ENCODE data around the gene SMC5. TPM values are rescaled to one million over a fixed set of nuclear protein-coding genes. Genes with fewer than 3 reads are reported as not detected.

Gene SMC5
- total and polyA plus RNA-seq, 2 donors (not counting 1 experiment from before 2014, with no cell fraction given), result 8.9 to 82.1 TPM

DNA sequence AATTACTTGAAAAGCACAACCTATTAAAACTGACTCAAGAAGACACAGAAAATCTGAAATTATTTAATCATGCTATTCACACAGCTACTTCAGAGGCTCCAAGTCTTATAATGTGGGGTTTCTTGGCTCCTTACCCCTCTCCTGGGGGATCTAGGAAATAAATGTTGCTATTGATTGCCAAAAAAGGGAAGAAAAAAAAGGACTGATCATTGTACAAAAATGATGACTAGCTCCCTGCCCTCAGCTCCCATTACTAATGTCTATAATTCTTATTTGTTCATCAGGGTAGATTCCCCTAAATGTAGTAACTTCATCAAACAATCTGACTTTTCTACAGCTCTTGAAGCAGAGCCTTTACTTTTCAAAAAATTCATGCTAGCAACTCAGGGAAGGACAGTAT is 3.3 kb upstream of the SMC5 start:
- H4K20me1 ChIP-seq (ENCODE audit: control insufficient read depth, insufficient read depth, low read length, poor library complexity, severe bottlenecking), result peaks cover 10% of the 10 kb centered on the region
- ChIA-PET CTCF (interaction anchor here (0.6 kb wide), 1 partner anchor 135 kb away, joined by 3 read pairs; no protein-coding TSS in a partner anchor), POLR2A (no interaction called here)
- no peak overlapping the region for H3K4me3 ChIP-seq (ENCODE audit: control extremely low read depth in 1 of 5, extremely low read depth in 1 of 5, insufficient read depth in 1 of 5, low read depth in 2 of 5, low read length in 4 of 5)
- no peak for ATAC-seq (ENCODE audit: low read depth)
- H3K4me1 ChIP-seq (ENCODE audit: control insufficient read depth in 2 of 2, insufficient read depth in 2 of 2, low read length in 2 of 2), result peaks cover 19 to 25% of the 10 kb centered on the region in 2 donors
- H3K79me2 ChIP-seq (ENCODE audit: control insufficient read depth, insufficient read depth, low read length), result peaks cover 36% of the 10 kb centered on the region
- H3K4me1 Mint-ChIP-seq, result peaks cover 20% of the 10 kb centered on the region
- no peaks in the 10 kb centered on the region for H3K36me3 ChIP-seq (replicated peaks in 1 of 2; ENCODE audit: control extremely low read depth in 1 of 2, control insufficient read depth in 1 of 2, extremely low read depth in 1 of 2, insufficient read depth in 2 of 2, low read length in 1 of 2)
- no peak overlapping the region for H3K4me3 Mint-ChIP-seq
- no peak overlapping the region for H3K27ac Mint-ChIP-seq
- intact Hi-C loops (cut with micrococcal nuclease), result loop anchor here (5.0 kb wide), 1 partner anchor 352 kb away; no protein-coding TSS in a partner anchor
- no peak overlapping the region for H3K27ac ChIP-seq (ENCODE audit: low read length in 2 of 2)
- no peaks in the 10 kb centered on the region for H3K27me3 ChIP-seq (replicated peaks in 1 of 4; ENCODE audit: control extremely low read depth in 1 of 4, control insufficient read depth in 3 of 4, insufficient read depth in 4 of 4, low read length in 3 of 4)
- TF ChIP-seq, protein P1, sequence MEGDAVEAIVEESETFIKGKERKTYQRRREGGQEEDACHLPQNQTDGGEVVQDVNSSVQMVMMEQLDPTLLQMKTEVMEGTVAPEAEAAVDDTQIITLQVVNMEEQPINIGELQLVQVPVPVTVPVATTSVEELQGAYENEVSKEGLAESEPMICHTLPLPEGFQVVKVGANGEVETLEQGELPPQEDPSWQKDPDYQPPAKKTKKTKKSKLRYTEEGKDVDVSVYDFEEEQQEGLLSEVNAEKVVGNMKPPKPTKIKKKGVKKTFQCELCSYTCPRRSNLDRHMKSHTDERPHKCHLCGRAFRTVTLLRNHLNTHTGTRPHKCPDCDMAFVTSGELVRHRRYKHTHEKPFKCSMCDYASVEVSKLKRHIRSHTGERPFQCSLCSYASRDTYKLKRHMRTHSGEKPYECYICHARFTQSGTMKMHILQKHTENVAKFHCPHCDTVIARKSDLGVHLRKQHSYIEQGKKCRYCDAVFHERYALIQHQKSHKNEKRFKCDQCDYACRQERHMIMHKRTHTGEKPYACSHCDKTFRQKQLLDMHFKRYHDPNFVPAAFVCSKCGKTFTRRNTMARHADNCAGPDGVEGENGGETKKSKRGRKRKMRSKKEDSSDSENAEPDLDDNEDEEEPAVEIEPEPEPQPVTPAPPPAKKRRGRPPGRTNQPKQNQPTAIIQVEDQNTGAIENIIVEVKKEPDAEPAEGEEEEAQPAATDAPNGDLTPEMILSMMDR (IDR thresholded peaks at IDR 0.05), result no peak
- TF ChIP-seq EZH2 (IDR thresholded peaks at IDR 0.05; ENCODE audit: borderline replicate concordance, insufficient read depth, low read depth, low read length, poor library complexity, severe bottlenecking), result no peak
- DNase-seq, result no peak
- H2AFZ ChIP-seq (ENCODE audit: insufficient read depth, low read depth, low read length, poor library complexity, severe bottlenecking), result no peak overlapping the region
- no peaks in the 10 kb centered on the region for H3K9me3 Mint-ChIP-seq (ENCODE audit: insufficient read depth)
- no peaks in the 10 kb centered on the region for H3K9me3 ChIP-seq (ENCODE audit: control extremely low read depth in 1 of 3, control insufficient read depth in 2 of 3, insufficient read depth in 1 of 3, low read length in 2 of 3)
- no peak overlapping the region for H3K4me2 ChIP-seq (replicated peaks; ENCODE audit: low read depth, low read length, poor library complexity, severe bottlenecking)
- peaks cover 1% of the 10 kb centered on the region for H3K27me3 Mint-ChIP-seq
- H3K9ac ChIP-seq (ENCODE audit: low read length), result no peak overlapping the region

DNA sequence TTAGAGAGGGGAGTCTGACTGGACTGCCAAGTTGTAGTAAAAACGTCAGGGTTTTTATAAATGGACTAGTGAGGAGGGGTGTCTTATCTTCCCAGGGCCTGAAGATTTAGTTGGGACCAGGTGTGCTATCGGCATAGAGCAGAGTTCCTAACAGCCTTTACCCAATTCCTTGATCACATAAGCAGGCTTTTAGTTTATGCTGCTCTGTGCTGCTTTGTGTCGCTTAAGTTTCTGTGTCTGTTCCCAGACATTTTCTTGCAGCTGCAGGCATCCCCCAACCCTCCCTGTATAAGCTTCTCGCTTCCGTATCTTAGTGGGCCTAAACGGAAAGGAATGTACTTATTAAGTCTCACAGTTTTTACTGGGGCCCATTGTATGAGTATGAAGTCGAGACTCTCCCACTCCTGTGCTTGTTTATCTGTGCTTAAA is 2.6 kb upstream of the SMC5 start:
- H3K9me3 ChIP-seq (ENCODE audit: control extremely low read depth in 1 of 3, control insufficient read depth in 2 of 3, insufficient read depth in 1 of 3, low read length in 2 of 3), result no peaks in the 10 kb centered on the region
- DNase-seq (no peak), ATAC-seq (ENCODE audit: low read depth) (no peak)
- ChIA-PET POLR2A (no interaction called here), CTCF (no interaction called here)
- H3K4me3 Mint-ChIP-seq, result no peak overlapping the region
- no peak overlapping the region for H3K4me2 ChIP-seq (replicated peaks; ENCODE audit: low read depth, low read length, poor library complexity, severe bottlenecking)
- H3K4me1 ChIP-seq (ENCODE audit: control insufficient read depth in 2 of 2, insufficient read depth in 2 of 2, low read length in 2 of 2), result peaks cover 25 to 32% of the 10 kb centered on the region in 2 donors
- H3K4me3 ChIP-seq (ENCODE audit: control extremely low read depth in 1 of 5, extremely low read depth in 1 of 5, insufficient read depth in 1 of 5, low read depth in 2 of 5, low read length in 4 of 5), result no peak overlapping the region
- no peak overlapping the region for H3K9ac ChIP-seq (ENCODE audit: low read length)
- peaks cover 26% of the 10 kb centered on the region for H3K4me1 Mint-ChIP-seq
- H3K27me3 Mint-ChIP-seq, result no peaks in the 10 kb centered on the region
- H2AFZ ChIP-seq (ENCODE audit: insufficient read depth, low read depth, low read length, poor library complexity, severe bottlenecking), result no peak overlapping the region
- H3K9me3 Mint-ChIP-seq (ENCODE audit: insufficient read depth), result no peaks in the 10 kb centered on the region
- H3K36me3 ChIP-seq (replicated peaks in 1 of 2; ENCODE audit: control extremely low read depth in 1 of 2, control insufficient read depth in 1 of 2, extremely low read depth in 1 of 2, insufficient read depth in 2 of 2, low read length in 1 of 2), result no peaks in the 10 kb centered on the region
- H3K27ac Mint-ChIP-seq, result no peak overlapping the region
- H3K27me3 ChIP-seq (replicated peaks in 1 of 4; ENCODE audit: control extremely low read depth in 1 of 4, control insufficient read depth in 3 of 4, insufficient read depth in 4 of 4, low read length in 3 of 4), result no peaks in the 10 kb centered on the region
- 98% methylated on average over 6 of the region's 7 CpGs for WGBS (ENCODE audit: insufficient coverage)
- H3K79me2 ChIP-seq (ENCODE audit: control insufficient read depth, insufficient read depth, low read length), result peaks cover 42% of the 10 kb centered on the region
- no peak overlapping the region for H3K27ac ChIP-seq (ENCODE audit: low read length in 2 of 2)
- peaks cover 17% of the 10 kb centered on the region for H4K20me1 ChIP-seq (ENCODE audit: control insufficient read depth, insufficient read depth, low read length, poor library complexity, severe bottlenecking)
- TF ChIP-seq, protein P1 (IDR thresholded peaks at IDR 0.05), result no peak
- no peak for TF ChIP-seq EZH2 (IDR thresholded peaks at IDR 0.05; ENCODE audit: borderline replicate concordance, insufficient read depth, low read depth, low read length, poor library complexity, severe bottlenecking)
- intact Hi-C loops (cut with micrococcal nuclease), result loop anchor here (5.0 kb wide), 1 partner anchor 351 kb away; no protein-coding TSS in a partner anchor
